IPS-NIHi11 (cell line): ENCODE measurements around the gene TREML2.
"Not testable (repeated sequence)": the region's sequence is repeated elsewhere in the genome, so short reads cannot be mapped to it uniquely, and the experiment has no call there.

Experiments used
- DNase-seq: peaks from one replicate; pipeline ENCODE4 v3.0.0; 2012; ENCODE audit warnings: mixed read lengths, low spot score

The TREML2 gene, protein sequence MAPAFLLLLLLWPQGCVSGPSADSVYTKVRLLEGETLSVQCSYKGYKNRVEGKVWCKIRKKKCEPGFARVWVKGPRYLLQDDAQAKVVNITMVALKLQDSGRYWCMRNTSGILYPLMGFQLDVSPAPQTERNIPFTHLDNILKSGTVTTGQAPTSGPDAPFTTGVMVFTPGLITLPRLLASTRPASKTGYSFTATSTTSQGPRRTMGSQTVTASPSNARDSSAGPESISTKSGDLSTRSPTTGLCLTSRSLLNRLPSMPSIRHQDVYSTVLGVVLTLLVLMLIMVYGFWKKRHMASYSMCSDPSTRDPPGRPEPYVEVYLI

DNA sequence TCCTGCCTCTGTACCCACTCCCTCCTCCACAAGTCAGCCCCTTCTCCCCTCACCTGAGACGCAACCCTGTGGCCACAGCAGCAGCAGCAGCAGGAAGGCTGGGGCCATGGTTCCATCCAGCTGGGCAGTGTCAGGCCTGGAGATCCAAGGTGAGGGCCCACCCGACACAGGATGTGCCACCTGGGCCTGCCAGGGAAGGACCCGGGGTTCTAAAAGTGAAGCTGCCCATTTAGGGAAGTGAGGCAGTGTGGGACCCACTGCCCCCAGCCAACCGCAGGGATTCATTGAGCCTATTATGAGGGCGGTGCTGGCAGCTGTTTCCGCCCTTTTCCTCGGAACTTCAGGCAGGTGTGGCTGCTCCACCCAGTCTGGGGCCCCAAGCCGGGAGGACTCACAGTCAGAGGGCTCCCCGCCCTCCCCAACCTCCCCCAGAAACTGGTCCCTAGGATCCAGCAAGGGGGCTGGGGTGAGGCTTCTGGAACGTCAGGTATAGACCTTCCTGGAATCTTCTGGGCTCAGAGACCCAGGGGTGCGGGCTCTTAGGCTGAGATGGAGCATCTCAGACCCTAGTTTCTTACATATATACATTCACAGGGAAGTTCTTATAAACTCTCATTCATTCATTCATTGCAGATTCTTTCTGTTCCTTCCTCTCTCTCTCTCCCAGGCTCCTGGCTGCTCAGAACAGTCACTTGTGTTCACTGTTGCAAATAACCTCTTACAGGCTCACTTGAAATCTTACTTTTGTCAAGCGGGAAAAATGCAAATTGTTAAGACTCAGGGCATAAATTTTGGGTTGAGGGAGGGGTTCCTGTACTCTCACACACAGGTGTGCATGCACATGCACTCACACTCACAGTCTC lies at the start of gene TREML2:
Gene TREML2, minus strand, starts transcription at position 249 of the 863 bp plus-strand sequence. Its CDS starts 141 bp downstream, at position 108.
- DNase-seq, result no peak

DNA sequence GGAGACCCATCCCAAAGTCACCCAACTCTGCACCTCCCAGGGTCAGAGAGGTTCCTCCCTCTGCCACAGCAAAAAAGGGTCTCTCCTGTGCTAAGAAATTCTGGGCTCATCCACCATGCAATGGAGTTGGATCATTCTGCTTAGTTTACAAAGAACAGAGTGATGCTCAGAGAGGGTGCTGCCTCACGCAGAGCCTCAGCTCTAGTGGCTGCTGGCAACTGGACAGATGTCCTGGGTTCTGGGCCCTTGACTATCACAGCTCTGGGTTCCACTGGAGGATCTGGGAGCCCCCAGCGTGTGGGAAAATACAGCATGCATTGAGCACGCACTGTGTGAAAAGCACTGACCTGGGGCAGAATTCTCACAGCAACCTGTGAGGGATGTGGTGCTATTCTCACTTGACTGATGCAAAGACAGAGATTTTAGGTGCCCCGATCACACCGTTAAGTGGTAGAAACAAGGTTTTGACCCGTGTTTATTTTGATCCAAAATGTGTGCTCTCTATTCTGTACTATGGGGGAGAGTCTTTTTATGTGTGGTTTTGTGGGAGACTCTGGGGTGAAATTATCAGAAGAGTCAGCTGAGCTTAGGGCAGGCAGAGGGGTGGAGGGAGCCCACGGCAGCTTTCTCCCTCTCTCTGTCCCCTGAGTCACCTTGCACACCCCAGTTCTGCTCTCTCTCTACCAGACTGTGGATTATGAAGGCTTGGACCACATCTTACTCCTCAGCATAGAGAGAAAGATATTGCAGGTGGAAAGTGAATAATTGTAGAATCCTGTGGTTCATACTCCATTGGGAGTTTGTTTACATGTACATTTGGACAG lies 47.1 kb upstream of the TREML2 start:
- no peak for DNase-seq

DNA sequence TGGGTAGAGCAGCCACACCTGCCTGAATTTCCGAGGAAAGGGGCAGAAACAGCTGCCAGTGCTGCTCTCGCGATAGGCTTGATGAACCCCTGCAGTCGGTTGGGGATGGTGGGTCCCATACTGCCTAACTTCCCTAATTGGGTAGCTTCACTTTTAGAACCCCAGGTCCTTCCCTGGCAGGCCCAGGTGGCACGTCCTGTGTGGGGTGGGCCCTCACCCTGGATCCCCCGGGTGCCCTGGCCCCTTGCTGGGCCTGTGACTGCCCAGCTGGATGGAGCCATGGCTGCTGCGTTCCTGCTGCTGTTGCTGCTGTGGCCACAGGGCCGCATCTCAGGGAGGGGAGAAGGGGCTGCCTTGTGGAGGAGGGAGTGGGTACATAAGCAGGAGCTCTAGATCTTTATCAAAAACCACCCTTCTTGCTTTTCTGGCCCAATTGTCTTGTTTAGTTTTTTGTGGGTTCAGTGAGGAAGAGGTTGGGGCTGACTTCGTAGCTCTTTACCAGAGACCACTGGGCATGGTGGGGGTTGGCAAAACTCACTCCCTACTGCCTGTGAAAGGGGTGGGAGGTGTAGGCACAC lies 46.4 kb upstream of the TREML2 start:
- no peak for DNase-seq

DNA sequence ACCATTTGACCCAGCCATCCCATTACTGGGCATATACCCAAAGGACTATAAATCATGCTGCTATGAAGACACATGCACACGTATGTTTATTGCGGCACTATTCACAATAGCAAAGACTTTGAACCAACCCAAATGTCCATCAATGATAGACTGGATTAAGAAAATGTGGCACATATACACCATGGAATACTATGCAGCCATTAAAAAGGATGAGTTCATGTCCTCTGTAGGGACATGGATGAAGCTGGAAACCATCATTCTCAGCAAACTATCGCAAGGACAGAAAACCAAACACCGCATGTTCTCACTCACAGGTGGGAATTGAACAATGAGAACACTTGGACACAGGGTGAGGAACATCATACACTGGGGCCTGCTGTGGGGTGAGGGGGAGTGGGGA lies 45.6 kb upstream of the TREML2 start:
- DNase-seq, result not testable (repeated sequence)

DNA sequence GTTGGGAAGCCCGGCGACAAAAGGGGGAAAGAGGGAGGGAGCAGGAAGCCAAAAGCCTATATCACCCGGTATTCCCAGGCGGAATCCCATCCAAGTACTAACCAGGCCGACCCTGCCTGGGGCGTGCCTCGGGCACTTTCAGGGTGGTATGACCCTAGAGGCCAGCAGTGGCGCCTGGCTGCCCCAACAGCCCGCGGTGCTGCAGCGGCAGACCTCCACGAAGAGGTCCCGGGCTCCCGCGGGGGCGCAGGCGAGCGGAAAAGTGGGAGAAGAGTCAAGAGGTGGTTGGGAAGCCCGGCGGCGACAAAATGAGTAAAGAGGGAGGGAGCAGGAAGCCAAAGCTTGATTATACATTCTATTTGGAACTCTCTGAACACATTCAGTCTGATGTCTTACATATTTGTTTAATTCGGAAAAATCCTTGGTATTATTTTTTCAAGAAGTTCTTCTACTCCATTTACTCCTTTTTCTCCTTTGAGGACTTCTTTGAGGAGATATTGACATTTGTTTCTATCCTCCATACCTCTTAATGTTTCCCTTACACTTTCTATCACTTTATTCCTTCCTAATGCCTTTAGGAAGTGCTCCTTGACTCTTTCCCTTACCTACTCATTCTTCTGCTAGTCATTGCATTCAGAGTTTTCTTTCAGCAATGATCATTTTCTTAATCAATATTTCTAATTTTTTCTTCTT lies 38.7 kb upstream of the TREML2 start:
- peak; percentile 60 for DNase-seq

DNA sequence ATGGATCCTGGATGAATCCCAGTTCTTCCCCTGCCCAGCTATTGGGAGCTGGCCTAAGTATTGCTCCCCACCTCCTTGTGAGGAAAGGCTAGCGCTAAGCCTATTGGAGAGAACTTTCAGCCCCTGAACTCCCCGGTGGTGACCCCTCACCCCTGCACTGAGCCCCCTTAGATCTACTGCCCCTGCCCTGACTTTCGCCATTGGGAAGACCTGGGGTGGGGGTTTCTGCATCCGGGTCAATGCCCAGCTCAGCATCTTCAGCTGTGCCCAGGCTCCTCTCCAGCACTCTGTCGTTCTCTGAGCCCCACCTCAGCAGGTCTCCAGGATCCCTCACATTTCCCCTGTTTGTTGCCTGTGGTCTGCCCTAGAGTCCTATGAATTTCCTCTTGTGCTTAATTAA lies 36.2 kb upstream of the TREML2 start:
- no peak for DNase-seq

DNA sequence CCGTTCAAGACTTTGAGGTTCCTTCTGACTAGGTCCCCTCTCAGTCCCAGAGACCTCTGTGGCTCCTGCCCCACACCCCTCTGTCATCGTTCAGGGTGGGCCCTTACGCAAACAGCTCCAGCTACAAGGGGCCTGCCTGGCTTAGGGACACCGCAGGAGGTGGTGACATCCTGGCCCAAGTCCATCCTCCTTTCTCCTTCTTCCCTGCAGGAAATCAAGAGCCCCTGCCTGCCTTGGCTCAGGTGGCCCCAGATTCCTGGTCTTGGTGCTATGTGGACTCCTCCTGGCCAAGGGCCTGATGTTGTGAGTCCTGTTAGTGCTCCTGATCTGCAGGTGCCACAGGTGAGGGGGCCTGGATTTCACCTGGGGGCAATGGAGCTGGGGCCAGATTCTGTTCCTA lies 35.3 kb upstream of the TREML2 start:
- no peak for DNase-seq

DNA sequence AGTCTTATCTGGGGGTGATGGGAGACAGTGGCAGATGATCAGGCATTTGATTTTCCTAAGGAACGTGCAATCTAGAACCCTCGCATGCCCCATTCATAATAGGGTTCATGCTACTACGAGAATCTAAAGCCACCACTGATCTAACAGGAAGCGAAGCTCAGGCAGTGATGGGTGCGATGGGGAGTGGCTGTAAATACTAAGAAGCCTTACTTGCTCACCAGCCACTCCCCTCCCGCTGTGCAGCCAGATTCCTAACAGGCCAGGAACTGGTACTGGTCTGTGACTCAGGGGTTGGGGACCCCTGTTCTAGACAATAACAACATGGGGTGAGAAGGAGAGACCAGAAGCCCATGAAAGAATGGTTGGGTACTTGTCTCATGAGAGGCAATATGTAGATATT lies 31.7 kb upstream of the TREML2 start:
- no peak for DNase-seq

DNA sequence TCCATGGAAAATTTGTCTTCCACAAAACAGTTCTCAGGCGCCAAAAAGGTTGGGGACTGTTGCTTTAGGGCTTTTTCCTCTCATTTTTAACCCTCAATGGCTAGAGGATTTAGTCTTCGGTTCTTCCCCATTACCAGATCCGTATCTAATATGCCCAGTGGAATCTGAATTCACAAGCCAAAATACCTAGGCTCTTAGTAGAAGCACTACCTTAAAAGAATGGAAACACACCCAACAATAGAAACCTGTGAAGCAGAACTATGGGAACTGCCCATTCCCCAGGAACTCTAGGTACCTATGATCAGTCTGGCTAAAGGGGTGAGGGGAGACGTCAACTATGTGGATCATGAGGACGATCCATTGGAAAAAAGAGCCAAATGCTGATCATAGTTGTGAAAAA lies 30.3 kb upstream of the TREML2 start:
- DNase-seq, result no peak

DNA sequence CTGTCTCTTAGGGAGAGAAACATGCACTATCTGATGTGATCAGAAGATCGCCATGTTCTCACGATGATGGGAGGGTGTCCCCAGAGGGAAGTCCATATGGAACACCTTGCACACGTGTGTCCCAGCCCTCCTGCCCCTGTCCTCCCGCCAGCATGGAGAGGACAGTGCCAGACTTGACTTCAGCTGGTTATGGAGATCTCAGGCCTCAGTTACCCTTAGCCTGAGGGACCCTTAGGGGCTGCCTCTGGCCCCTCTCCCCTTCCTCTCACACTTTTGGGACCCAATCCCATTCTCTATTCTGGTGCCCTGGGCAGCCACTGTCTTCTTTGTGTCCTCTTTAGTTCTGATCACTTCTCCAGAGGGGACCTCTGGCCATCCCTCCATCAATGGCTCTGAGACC lies 28.8 kb upstream of the TREML2 start:
- DNase-seq, result no peak

DNA sequence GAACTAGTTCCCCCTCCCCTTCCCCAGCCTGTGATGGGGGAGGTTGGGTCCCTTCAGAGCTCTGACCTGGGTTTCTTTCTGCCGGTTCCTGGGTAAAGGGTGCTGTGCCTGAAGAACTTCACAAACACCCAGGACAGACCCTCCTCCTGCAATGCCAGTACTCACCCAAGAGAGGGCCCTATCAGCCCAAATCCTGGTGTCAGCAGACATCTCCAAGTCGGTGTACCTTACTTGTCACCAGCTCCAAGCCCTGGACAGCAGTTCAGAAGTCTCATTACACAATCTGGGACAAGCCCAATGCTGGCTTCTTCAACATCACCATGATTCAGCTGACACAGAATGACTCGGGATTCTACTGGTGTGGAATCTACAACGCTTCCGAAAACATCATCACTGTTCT lies 27.7 kb upstream of the TREML2 start:
- DNase-seq, result peak; percentile 30

DNA sequence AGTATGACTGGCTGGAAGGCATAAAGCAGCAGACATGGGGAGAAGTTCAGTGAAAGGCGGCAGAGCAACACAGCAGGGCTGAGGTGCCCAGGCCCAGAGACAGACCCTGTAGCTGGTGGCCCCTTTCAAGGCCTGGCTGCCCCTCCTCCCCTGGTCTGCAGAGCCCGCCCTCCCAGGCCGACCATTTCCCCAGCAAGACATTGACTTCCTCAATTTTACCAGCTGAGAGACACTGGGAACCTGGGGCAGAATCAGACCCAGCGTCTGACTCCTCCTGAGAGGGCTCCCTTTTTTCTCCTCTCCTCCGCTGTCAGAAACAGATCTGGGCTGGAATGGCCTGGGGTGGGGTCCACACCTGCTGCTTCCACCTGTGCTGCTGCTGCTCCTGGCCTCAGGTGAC lies 27.1 kb upstream of the TREML2 start, which contains the start of gene TREML4:
Gene TREML4, plus strand, starts transcription at position 254 of the 400 bp plus-strand sequence. Its CDS starts 79 bp downstream, at position 333.
- DNase-seq, result no peak

DNA sequence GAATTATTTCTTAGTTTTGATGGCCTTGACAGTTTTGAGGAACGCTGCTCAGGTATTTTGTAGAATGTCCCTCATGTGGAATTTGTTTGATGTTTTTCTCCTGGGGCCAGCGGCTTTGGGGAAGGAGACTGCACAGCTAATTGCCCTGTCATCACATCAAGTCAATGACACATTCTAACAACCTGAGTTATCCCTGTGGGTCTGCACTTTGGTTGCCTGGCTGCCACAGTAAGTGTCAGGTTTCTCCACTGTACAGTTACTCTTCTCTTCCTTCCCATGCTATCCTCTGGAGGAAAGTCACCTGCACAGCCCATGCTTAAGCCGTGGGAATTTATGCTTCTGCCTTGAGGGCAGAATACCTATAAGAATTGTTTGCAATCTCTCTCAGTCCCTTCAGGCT lies 25.8 kb upstream of the TREML2 start:
- DNase-seq, result no peak

DNA sequence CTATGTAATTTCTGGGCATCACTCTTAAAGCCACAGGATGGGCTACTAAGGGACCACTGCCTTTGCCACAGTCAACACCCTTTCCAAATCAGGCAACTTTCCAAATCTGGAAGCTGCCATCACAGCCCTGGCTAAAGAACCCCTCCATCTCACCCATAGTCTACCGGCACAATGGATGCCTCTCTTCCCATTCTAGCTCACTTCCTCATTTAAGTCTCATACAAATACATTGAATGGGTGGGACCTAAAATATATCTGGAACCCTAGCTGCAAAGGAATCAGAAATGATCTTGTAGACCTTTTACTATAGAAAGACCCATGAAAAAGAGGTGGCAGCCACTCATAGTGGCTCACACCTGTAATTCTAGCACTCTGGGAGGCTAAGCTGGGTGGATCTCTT lies 23.9 kb upstream of the TREML2 start:
- no peak for DNase-seq

DNA sequence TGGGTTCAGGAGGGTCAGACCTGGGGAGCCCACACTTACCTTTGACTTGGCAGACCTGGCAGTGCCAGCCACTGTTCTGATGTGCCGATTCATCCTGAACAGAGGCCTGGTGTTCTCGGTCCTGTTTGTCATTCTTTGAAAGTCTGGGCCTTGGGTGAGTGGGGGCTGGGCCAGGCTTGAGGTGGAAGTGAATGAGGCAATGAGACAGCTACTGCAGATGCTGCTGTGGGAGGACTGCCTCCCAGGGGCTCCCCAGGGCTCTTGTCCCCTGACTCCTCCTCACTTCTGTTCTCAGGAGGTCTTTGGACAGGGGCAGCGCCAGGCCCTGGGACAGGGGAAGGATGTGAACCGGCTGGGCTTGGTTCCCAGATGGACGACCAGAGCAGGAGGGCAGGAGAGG lies 21.6 kb upstream of the TREML2 start:
- no peak for DNase-seq

DNA sequence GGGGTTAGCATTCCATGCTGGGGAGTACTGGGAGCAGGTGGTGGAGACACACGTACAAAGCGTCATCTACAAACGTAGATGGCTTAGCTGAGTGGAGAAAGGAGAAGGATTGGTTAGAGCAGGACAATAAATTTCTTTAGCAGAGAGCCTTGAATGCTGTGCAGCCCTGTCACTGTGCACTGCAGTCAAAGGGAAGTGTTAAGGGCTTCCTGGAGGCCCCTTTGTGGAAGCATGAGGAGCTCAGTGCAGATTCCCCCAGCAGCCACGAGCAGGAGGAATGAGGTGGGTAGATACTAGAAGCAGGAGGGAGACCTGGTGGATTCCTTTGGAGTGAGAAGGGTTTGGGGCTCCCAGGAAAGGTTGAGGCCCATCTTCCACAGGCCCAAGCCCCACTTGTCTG lies 21.1 kb upstream of the TREML2 start:
- DNase-seq, result no peak

DNA sequence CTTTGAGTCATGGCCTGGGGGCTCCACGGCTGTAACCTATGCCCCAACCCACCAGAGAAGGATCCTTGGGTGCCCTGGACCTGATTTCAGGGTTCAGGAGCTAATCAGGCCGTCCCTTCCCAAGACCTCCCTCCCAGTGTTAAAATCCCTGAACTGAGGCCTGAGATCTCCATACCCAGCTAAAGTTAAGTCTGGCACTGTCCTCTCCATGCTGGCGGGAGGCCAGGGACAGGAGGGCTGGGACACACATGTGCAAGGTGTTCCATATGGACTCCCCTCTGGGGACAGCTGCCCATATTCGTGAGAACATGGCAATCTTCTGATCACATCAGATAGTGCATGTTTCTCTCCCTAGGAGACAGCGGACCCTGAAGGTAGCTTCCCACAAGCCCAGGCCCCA lies 15.7 kb upstream of the TREML2 start:
- no peak for DNase-seq

DNA sequence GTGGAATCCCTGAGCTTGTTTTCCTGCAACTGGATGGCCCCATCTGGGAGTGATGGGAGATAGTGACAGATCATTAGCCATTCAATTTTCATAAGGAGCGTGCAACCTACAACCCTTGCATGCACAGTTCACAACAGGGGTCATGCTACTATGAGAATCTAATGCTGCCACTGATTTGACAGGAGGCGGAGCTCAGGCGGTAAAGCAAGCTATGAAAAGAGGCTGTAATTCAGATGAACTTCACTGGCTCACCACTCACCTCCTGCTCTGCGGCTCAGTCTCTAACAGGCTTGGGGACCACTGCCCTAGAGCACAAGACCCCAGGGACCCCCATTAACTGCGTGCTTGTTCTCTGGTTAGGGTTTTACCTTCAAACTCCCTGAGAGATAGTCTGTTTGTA lies 14.8 kb upstream of the TREML2 start:
- DNase-seq, result no peak

DNA sequence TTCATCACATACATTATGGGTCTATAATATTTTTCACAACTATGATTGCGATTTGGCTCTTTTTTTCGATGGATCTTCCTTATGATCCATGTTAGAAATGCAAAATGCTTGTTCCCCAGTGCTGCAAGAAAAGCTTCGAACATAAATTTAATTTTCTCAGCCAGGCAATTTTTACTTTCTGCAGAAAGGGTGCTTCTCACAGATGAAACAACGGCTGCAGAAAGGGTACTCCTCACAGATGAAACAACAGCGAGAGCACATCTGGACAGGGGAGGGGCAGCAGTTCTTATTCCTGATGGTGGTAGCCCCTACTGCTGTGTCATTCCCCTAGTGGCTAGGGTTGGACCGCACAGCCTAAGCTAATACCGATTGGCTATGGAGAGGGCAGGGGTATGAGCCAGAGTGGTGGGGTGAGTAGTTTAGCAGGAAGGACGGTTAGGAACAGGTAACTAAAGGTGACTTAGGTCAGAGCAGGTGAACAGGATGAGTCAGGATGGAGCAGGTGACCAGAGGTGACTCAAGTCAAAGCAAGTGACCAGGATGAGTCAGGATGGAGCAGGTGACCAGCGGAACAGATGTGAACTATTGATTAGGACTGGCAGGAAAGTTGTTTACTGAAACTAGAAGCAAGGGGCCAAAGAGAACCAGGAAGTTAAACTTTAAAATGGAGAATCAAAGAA lies 13.8 kb upstream of the TREML2 start:
- no peak for DNase-seq

DNA sequence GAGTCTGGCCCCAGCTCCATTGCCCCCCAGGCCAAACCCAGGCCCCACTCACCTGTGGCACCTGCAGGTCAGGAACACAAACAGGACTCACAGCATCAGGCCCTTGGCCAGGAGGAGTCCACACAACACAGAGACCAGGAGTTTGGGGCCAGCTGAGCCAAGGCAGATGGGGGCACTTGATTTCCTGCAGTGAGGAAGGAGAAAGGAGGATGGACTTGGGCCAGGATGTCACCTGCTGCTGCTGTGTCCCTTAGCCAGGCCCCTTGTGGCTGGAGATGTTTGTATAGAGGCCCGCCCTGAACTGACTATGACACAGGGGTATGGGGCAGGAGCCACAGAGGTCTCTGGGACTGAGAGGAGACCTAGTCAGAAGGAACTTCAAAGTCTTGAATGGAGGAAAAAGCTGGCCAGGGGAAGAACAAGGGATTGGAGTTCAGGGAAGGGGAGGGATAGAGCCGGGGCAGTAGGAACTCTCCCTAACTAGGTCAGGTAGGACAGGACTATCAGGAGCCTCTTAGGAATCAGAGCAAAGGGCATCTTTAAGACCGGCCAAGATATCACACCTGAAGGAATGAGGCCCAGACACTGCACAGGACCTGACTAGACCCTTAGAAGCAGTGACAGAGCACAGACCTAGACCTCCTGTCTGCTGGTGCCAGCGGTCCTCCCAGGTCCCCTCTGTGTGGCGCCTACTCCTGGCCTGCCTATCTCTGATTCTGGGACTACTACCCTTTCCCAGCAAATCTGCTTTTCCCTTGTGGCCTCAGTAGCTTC lies 8.8 kb upstream of the TREML2 start:
- no peak for DNase-seq
